HL-60 (cell line): ENCODE data around the gene CACNA1D.

ENCODE experiments used
- DNase-seq, 2 experiments: peaks; one replicate each; pipeline ENCODE4 v3.0.0-alpha.2; 2010 to 2020; ENCODE audit warnings: low read depth in 1 of 2, low spot score in 1 of 2
- H3K27ac ChIP-seq: fragments of 250-450 bp; sonication (Bioruptor Pico); replicated peaks from 2 replicates; pipeline ENCODE4 v1.5.1; 2020; ENCODE audit warnings: mild to moderate bottlenecking, moderate library complexity
- H3K27me3 ChIP-seq: fragments of 250-450 bp; sonication (Bioruptor Pico); 2 replicates; pipeline ENCODE4 v1.5.1; 2021; ENCODE audit warnings: mild to moderate bottlenecking, moderate library complexity; ENCODE audit not compliant: insufficient read depth, poor library complexity, severe bottlenecking
- H3K4me3 ChIP-seq: replicated peaks from 2 replicates; pipeline ENCODE4 v1.5.1; 2011; ENCODE audit warnings: mild to moderate bottlenecking, control low read depth, low read length; ENCODE audit not compliant: insufficient read depth
- CTCF ChIP-seq: IDR thresholded peaks from one replicate; pipeline ENCODE4 v1.5.1; 2011; ENCODE audit warnings: low read length, control low read depth, inconsistent platforms; ENCODE audit not compliant: insufficient read depth
- GABPA ChIP-seq: IDR thresholded peaks from 2 replicates; pipeline ENCODE4 v1.6.1; 2012; ENCODE audit warnings: low read depth
- POLR2AphosphoS5 ChIP-seq: IDR thresholded peaks from 2 replicates; pipeline ENCODE4 v1.6.1; 2012; ENCODE audit warnings: low read depth
- REST ChIP-seq: IDR thresholded peaks from 2 replicates; pipeline ENCODE4 v1.6.1; 2012; ENCODE audit warnings: low read depth; ENCODE audit not compliant: insufficient replicate concordance
- SPI1 ChIP-seq: IDR thresholded peaks from 2 replicates; pipeline ENCODE4 v1.6.1; 2012; ENCODE audit warnings: low read depth, mild to moderate bottlenecking, borderline replicate concordance

Gene CACNA1D

GRCh38 chr3:53815651-53816050 lies 321.2 kb downstream of the CACNA1D start:
- Histone ChIP-seq H3K27ac (no peak overlapping the region), H3K27me3 (peaks cover 11% of the 10 kb centered on the region), H3K4me3 (no peak overlapping the region)
- TF ChIP-seq GABPA, result no peak
- no peak for TF ChIP-seq CTCF
- TF ChIP-seq SPI1, result no peak
- TF ChIP-seq POLR2AphosphoS5, result no peak
- TF ChIP-seq REST, result no peak
- no peak for DNase-seq

- no peak overlapping the region for H3K27ac ChIP-seq
- H3K4me3 ChIP-seq, result no peak overlapping the region
- TF ChIP-seq GABPA (no peak), REST (no peak), CTCF (no peak), SPI1 (no peak), POLR2AphosphoS5 (no peak)
- DNase-seq, result no peak
- H3K27me3 ChIP-seq, result peaks cover 11% of the 10 kb centered on the region
These were observed 322.0 kb downstream of the CACNA1D start for GRCh38 chr3:53816425-53816824.

GRCh38 chr3:53817211-53817610 lies 322.8 kb downstream of the CACNA1D start:
- H3K27me3 ChIP-seq, result peaks cover 11% of the 10 kb centered on the region
- no peak for TF ChIP-seq SPI1
- TF ChIP-seq POLR2AphosphoS5, result no peak
- TF ChIP-seq CTCF, result no peak
- no peak for DNase-seq

GRCh38 chr3:53817809-53818208 lies 323.4 kb downstream of the CACNA1D start:
- no peak overlapping the region for H3K4me3 ChIP-seq
- no peak for DNase-seq
- TF ChIP-seq REST (no peak), GABPA (no peak), CTCF (no peak), POLR2AphosphoS5 (no peak), SPI1 (no peak)
- H3K27ac ChIP-seq, result no peak overlapping the region
- H3K27me3 ChIP-seq, result peaks cover 11% of the 10 kb centered on the region

More at GRCh38 chr3:53817211-53817610, 322.8 kb downstream of the CACNA1D start:
- no peak overlapping the region for H3K27ac ChIP-seq
- H3K4me3 ChIP-seq, result no peak overlapping the region
